SH-SY5Y (cell line): Measurements from ENCODE around the gene B3GNT4.

Source experiments
- GATA2 ChIP-seq: IDR thresholded peaks from 2 replicates; pipeline ENCODE4 v1.6.1; 2011; ENCODE audit warnings: mild to moderate bottlenecking, low read depth, low read length
- GATA3 ChIP-seq: IDR thresholded peaks from 2 replicates; pipeline ENCODE4 v1.6.1; 2011; ENCODE audit warnings: low read depth, mild to moderate bottlenecking, low read length, moderate library complexity

DNA sequence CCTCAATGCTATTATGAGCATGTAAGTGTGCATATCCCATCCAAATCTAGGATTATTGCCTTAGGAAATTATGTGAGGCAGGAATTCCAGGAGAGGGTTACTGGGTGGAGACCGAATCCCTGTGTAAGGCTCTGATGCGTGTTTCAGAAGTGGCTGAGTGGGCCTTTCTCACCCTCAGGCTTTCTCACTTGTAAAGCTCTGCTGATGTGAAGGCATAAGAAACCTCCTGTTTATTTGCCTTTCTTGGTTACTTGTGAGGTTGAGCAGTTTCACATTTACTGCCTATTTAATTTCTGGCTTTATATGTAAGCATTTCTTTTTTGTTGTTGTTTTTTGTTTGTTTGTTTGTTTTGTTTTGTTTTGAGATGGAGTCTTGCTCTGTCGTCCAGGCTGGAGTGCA, 40.5 kb upstream of the B3GNT4 start:
- TF ChIP-seq GATA2 (no peak), GATA3 (no peak)
